Tibial nerve (tissue), 4 donors: ENCODE results near the gene S100A14. TPM values are rescaled to one million over a fixed set of nuclear protein-coding genes. Genes with fewer than 3 reads are reported as not detected.
A peak's percentile ranks its signal among the peaks of the same experiment; 100 is the strongest.

Source experiments
- DNase-seq, 2 donors: peaks; one replicate each; pipeline ENCODE4 v3.0.0-alpha.2; 2019; ENCODE audit warnings: low spot score in 2 of 2
- H3K27ac ChIP-seq, 4 donors: fragments of 200-600 bp; sonication (generic) in 3 of 4; one replicate each; pipeline ENCODE4 v1.5.1; 2017 to 2019; ENCODE audit warnings: mild to moderate bottlenecking in 1 of 4
- H3K27me3 ChIP-seq, 2 donors: fragments of 200-600 bp; sonication (generic) in 1 of 2; one replicate each; pipeline versions ENCODE4 v1.5.1 to v1.6.0; 2017 to 2019
- H3K36me3 ChIP-seq, 3 donors: fragments of 200-600 bp; sonication (generic); one replicate each; pipeline ENCODE4 v1.5.1; 2018 to 2019
- H3K4me1 ChIP-seq, 4 donors: fragments of 200-600 bp; sonication (generic) in 3 of 4; one replicate each; pipeline ENCODE4 v1.5.1; 2017 to 2019
- H3K4me3 ChIP-seq, 4 donors: fragments of 200-600 bp; sonication (generic) in 3 of 4; one replicate each; pipeline ENCODE4 v1.5.1; 2017 to 2019; ENCODE audit warnings: mild to moderate bottlenecking in 1 of 4, moderate library complexity in 1 of 4
- H3K9me3 ChIP-seq, 4 donors: fragments of 200-600 bp; sonication (generic) in 3 of 4; one replicate each; pipeline ENCODE4 v1.5.1; 2017 to 2019
- CTCF ChIP-seq, 5 experiments: fragments of 200-600 bp in 3 of 5; fragments of 450-650 bp in 2 of 5; sonication (generic) in 3 of 5; IDR thresholded peaks; one replicate each; pipeline ENCODE4 v1.5.1; 2016 to 2019; ENCODE audit warnings: antibody characterized with exemption in 5 of 5, mild to moderate bottlenecking in 3 of 5, moderate library complexity in 2 of 5
- EP300 ChIP-seq, 2 donors: sonication (generic); formaldehyde crosslinking; IDR thresholded peaks; one replicate each; pipeline ENCODE4 v1.6.1; 2017; ENCODE audit warnings: antibody characterized with exemption in 2 of 2, mild to moderate bottlenecking in 1 of 2
- POLR2A ChIP-seq, 2 donors: fragments of 450-650 bp; IDR thresholded peaks; one replicate each; pipeline ENCODE4 v1.6.1; 2017; ENCODE audit warnings: antibody characterized with exemption in 2 of 2, mild to moderate bottlenecking in 2 of 2, moderate library complexity in 2 of 2
- WGBS, 2 donors: methylation state at CpG; one replicate each; pipeline ENCODE4 v1.1.5; 2018; 5-methylcytosine and 5-hydroxymethylcytosine counted together
- total RNA-seq, 4 donors: library from RNA; depleted of rRNA; stranded (reverse); fragments of >200 nt; gene quantifications; one replicate each; pipeline ENCODE4 v1.1.0, GENCODE V29; 2016

S100A14 gene
- total RNA-seq, 4 donors from 2014 or later, result 15.3 TPM; not detected in 3

- Histone ChIP-seq H3K4me3 (peak overlapping the region; percentile 6 to 47 (median 31)), H3K27ac (peak overlapping the region; percentile 89 to 99 (median 94)), H3K9me3 (no peaks in the 10 kb centered on the region), H3K4me1 (peaks cover 0 to 60% (median 39%) of the 10 kb centered on the region in 4 donors), H3K36me3 (peaks cover 0 to 27% (median 0%) of the 10 kb centered on the region in 3 donors), H3K27me3 (no peaks in the 10 kb centered on the region)
- DNase-seq, result peak; percentile 69 to 72
- 18 to 20% methylated on average over 19 of the region's 19 CpGs for WGBS, 2 donors
- peak in 1 of 5 experiments; percentile 15 for TF ChIP-seq CTCF (IDR thresholded peaks at IDR 0.05)
- TF ChIP-seq POLR2A (IDR thresholded peaks at IDR 0.05), result peak in 1 of 2 donors; percentile 48
- peak; percentile 65 to 85 for TF ChIP-seq EP300 (IDR thresholded peaks at IDR 0.05)
These were observed 7.2 kb downstream of the S100A14 start for GRCh38 chr1:153608742-153609584.

- H3K27ac ChIP-seq, result peak overlapping the region; percentile 89 to 99 (median 94)
- peaks cover 0 to 27% (median 0%) of the 10 kb centered on the region in 3 donors for H3K36me3 ChIP-seq
- no peak for DNase-seq
- peak overlapping the region; percentile 6 to 47 (median 31) for H3K4me3 ChIP-seq
- 42 to 51% methylated on average over 6 to 7 of the region's 7 CpGs for WGBS, 2 donors
- H3K4me1 ChIP-seq, result peaks cover 0 to 52% (median 37%) of the 10 kb centered on the region in 4 donors
- TF ChIP-seq POLR2A (IDR thresholded peaks at IDR 0.05) (no peak), CTCF (IDR thresholded peaks at IDR 0.05) (no peak), EP300 (IDR thresholded peaks at IDR 0.05) (no peak)
- H3K9me3 ChIP-seq, result no peaks in the 10 kb centered on the region
- no peaks in the 10 kb centered on the region for H3K27me3 ChIP-seq
These were observed 7.9 kb downstream of the S100A14 start for GRCh38 chr1:153608089-153608682.

DNA sequence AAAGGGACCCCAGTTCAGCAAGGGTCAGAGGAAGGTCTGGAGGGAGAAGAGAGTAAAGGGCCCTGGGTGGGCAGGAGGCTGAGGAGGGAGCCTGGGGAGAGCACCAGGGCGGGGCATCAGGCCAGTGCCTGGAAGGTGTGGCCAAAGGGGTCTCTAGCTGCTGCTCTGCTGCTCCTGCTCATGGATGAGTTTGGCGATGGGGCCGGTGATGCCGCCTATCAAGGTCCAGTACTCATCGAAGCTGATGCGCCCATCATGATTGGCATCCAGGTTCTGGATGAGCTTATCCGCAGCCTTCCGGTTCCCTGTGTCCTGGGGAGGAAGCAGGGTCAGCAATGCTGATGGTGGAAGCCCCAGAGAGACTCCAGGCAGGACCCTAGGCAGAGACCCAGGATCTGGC, 8.7 kb downstream of the S100A14 start:
- Histone ChIP-seq H3K27me3 (no peaks in the 10 kb centered on the region), H3K4me3 (peak overlapping the region in 2 of 4 donors; percentile 4 to 47), H3K9me3 (no peaks in the 10 kb centered on the region), H3K36me3 (peaks cover 0 to 27% (median 0%) of the 10 kb centered on the region in 3 donors), H3K4me1 (peaks cover 0 to 50% (median 36%) of the 10 kb centered on the region in 4 donors), H3K27ac (peak overlapping the region; percentile 89 to 99 (median 94))
- TF ChIP-seq CTCF (IDR thresholded peaks at IDR 0.05) (no peak), EP300 (IDR thresholded peaks at IDR 0.05) (no peak), POLR2A (IDR thresholded peaks at IDR 0.05) (no peak)
- no peak for DNase-seq
- WGBS, 2 donors, result 91 to 96% methylated on average over 8 of the region's 8 CpGs

GRCh38 chr1:153606194-153606593, 9.9 kb downstream of the S100A14 start:
- Histone ChIP-seq H3K4me3 (no peak overlapping the region), H3K9me3 (no peaks in the 10 kb centered on the region), H3K27ac (peak overlapping the region in 1 of 4 donors; percentile 99), H3K4me1 (peaks cover 0 to 45% (median 32%) of the 10 kb centered on the region in 4 donors), H3K27me3 (no peaks in the 10 kb centered on the region), H3K36me3 (peaks cover 0 to 27% (median 0%) of the 10 kb centered on the region in 3 donors)
- no peak for TF ChIP-seq EP300 (IDR thresholded peaks at IDR 0.05)
- no peak for TF ChIP-seq POLR2A (IDR thresholded peaks at IDR 0.05)
- TF ChIP-seq CTCF (IDR thresholded peaks at IDR 0.05), result no peak
- no peak for DNase-seq
- 87 to 94% methylated on average over 11 of the region's 11 CpGs for WGBS, 2 donors

DNA sequence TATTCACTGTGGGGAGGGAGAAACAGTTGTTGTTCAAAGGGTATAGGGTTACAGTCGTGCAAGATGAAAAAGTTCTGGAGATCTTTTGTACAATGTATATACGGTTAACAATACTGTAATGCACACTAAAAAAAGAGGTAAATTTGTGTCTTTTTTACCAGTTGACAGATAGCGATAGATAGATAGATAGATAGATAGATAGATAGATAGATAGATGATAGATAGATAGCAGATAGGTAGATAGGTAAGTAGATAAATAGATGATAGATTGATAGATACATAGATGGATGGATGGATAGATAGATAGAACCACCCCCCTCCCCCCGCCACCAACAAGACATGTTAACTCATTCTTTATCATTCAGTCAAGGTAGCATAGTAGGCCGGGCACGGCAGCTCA, 13.4 kb downstream of the S100A14 start:
- Histone ChIP-seq H3K27me3 (no peaks in the 10 kb centered on the region), H3K4me1 (peaks cover 0 to 17% (median 4%) of the 10 kb centered on the region in 4 donors), H3K4me3 (no peak overlapping the region), H3K36me3 (peaks cover 0 to 27% (median 0%) of the 10 kb centered on the region in 3 donors), H3K9me3 (no peaks in the 10 kb centered on the region), H3K27ac (no peak overlapping the region)
- TF ChIP-seq EP300 (IDR thresholded peaks at IDR 0.05), result no peak
- TF ChIP-seq POLR2A (IDR thresholded peaks at IDR 0.05), result no peak
- no peak for TF ChIP-seq CTCF (IDR thresholded peaks at IDR 0.05)
- 77 to 85% methylated on average over 6 of the region's 6 CpGs for WGBS, 2 donors
- no peak for DNase-seq
